ENCODE data around the gene GRAMD1A. TPM values are rescaled to one million over a fixed set of nuclear protein-coding genes. Genes with fewer than 3 reads are reported as not detected.

Gene GRAMD1A
- total RNA-seq, 1 experiment from 2014 or later: 75.4 TPM

- no peaks in the 10 kb centered on the region for H3K36me3 ChIP-seq (ENCODE audit: control insufficient read depth in 1 of 2, insufficient read depth in 2 of 2, low read length in 2 of 2)
- no peaks in the 10 kb centered on the region for H3K79me2 ChIP-seq (ENCODE audit: insufficient read depth, low read length)
- H3K27me3 ChIP-seq (ENCODE audit: insufficient read depth, low read length): no peaks in the 10 kb centered on the region
- H2AFZ ChIP-seq (ENCODE audit: low read depth, low read length, poor library complexity, severe bottlenecking): no peak overlapping the region
- peaks cover 0 to 16% of the 10 kb centered on the region in 2 experiments; a peak in 2 of 4 replicates for H3K4me1 ChIP-seq (ENCODE audit: control insufficient read depth in 1 of 2, insufficient read depth in 2 of 2, low read length in 2 of 2)
- ChIA-PET POLR2A (no interaction called here), CTCF (no interaction called here), RAD21 (ENCODE audit: low non-redundant PET in 1 of 2, low total read pairs in 2 of 2, uncharacterized antibody in 2 of 2, unreplicated experiment in 2 of 2) (no interaction called here)
- ATAC-seq (no peak), DNase-seq (ENCODE audit: low read depth, low spot score) (no peak)
- H3K4me2 ChIP-seq (ENCODE audit: low read length): no peak overlapping the region
- no peak for TF ChIP-seq CEBPB (IDR thresholded peaks at IDR 0.05; ENCODE audit: low read depth)
- no peak for TF ChIP-seq REST (IDR thresholded peaks at IDR 0.05; ENCODE audit: low read depth)
- TF ChIP-seq ZFX (IDR thresholded peaks at IDR 0.05): no peak
- no peak for TF ChIP-seq POLR2AphosphoS5 (IDR thresholded peaks at IDR 0.05; ENCODE audit: low read depth, low read length)
- no peak for TF ChIP-seq JUND (IDR thresholded peaks at IDR 0.05)
- TF ChIP-seq TCF7L2 (IDR thresholded peaks at IDR 0.05; ENCODE audit: borderline replicate concordance, extremely low read depth, insufficient read depth, insufficient read length): no peak
- no peak for TF ChIP-seq ZNF274 (IDR thresholded peaks at IDR 0.05; ENCODE audit: low read depth, low read length)
- no peak for TF ChIP-seq YY1 (IDR thresholded peaks at IDR 0.05; ENCODE audit: extremely low read depth, insufficient replicate concordance, low read depth, low read length)
- no peak for TF ChIP-seq POLR2A (IDR thresholded peaks at IDR 0.05; ENCODE audit: borderline replicate concordance, extremely low read depth, insufficient read depth, insufficient read length)
- H4K20me1 ChIP-seq (ENCODE audit: insufficient read depth): no peaks in the 10 kb centered on the region
- no peak overlapping the region for H3K27ac ChIP-seq (ENCODE audit: low read depth, low read length)
- H3K9ac ChIP-seq (ENCODE audit: low read length): no peak overlapping the region
- intact Hi-C loops (cut with micrococcal nuclease): no loop called here
- H3K4me3 ChIP-seq (replicated peaks in 1 of 2; ENCODE audit: low read depth in 1 of 2, low read length in 2 of 2): no peak overlapping the region
- BruUV-seq (replicated peaks): no TSS peak
- no peaks in the 10 kb centered on the region for H3K9me2 ChIP-seq (ENCODE audit: insufficient read depth)
- no peaks in the 10 kb centered on the region for H3K9me3 ChIP-seq (ENCODE audit: control insufficient read depth in 1 of 2, insufficient read depth in 1 of 2, low read depth in 1 of 2, low read length in 2 of 2)
These were observed 60.2 kb downstream of the GRAMD1A start for GRCh38 chr19:35060160-35060855.
